GM10266 (cell line): ENCODE results near the gene SNX14.

Experiments used
- DNase-seq: peaks from one replicate; pipeline ENCODE4 v3.0.0; 2012; ENCODE audit errors: extremely low spot score
- CTCF ChIP-seq: IDR thresholded peaks from 2 replicates; pipeline ENCODE4 v1.5.1; 2012; ENCODE audit warnings: mild to moderate bottlenecking, low read depth; ENCODE audit not compliant: control insufficient read depth, insufficient read depth; ENCODE audit errors: missing control alignments

Gene SNX14

GRCh38 chr6:85496009-85496579 lies 97.6 kb downstream of the SNX14 start:
- TF ChIP-seq CTCF = no peak
- DNase-seq = no peak

DNA sequence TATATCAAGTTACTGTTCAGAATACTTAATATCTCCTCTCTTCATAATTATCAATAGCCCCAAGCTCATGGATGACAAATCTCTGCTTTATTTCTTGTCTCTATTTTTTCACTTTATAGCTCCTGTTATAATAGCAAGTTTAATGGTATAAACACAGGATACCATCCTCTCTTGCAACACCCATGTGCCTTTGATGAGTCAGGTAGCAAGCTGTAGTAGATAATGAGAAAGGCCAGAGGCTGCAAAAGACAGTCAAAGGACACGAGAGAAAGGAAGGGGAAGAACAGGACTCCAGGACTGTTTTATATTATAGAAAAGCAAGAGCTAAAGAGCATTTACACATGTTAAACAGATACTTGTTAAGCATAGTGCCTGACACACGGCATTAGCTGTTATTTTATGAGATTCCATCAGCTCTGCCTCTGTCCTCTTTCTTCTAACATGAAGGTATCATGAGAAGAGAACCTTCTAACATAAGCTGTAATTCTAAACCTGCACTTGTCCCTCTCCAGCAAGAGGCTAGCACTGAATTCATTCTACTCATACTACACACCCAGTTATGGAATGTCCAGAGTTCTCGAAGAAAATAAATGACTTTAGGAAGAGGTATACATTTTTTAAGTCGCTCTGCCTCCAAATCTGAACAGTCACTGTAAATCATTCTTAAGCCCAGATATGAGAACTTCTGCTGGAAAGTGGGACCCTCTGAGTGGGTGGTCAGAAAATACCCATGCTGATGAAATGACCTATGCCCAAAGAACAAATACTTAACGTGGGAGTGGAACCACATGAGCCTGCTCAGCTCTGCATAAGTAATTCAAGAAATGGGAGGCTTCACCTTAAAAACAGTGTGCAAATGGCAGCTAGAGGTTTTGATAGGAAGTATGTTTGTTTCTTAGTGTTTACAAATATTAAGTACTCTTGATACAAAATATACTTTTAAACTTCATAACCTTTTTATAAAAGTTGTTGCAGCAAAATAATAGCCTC lies 98.8 kb downstream of the SNX14 start:
- TF ChIP-seq CTCF = no peak
- no peak for DNase-seq

DNA sequence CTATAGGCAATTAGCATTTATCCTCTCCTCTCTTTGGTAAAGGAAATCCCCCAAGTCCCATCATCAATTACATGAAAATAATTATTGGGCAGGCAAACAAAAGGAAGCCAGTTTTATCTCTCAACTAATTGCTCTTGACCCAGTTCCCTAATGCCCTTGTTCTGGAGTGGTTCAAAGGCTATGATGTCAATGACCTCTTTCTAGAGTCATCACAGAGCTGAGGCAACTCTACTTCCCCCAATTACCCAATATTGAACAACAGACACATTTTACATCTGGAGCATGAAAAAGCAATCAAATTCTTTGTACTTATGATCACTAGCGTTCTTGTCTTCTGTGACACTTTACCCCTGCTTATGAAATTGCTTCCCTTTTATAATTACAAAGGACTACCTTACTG lies 100.3 kb downstream of the SNX14 start:
- TF ChIP-seq CTCF = no peak
- DNase-seq = no peak

GRCh38 chr6:85490516-85491248 lies 103.0 kb downstream of the SNX14 start:
- TF ChIP-seq CTCF = no peak
- DNase-seq = no peak

DNA sequence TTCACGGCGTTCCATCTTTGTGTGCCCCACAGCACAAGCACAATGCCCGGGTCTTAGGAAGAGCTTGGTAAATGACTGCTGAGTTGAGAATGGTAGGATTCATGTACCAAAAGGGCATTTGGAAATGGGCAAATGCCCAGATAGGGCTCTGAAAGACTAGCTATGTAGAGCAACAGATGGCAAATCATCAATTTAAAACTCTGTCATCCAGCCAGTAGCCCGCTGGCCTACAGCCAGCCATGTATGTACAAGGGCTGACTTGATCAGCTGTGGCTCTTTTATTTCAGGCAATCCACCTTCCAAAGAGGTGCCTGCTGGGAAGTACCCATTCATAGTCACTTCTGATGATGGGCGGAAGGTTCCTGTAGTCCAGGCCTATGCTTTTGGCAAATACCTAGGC lies 108.7 kb downstream of the SNX14 start:
- DNase-seq = no peak
- no peak for TF ChIP-seq CTCF

- no peak for TF ChIP-seq CTCF
- no peak for DNase-seq
These were observed 109.8 kb downstream of the SNX14 start for GRCh38 chr6:85483846-85484245.
